NT2/D1 (cell line): ENCODE measurements around the gene SMTNL2.

Source experiments
- SUZ12 ChIP-seq: IDR thresholded peaks from 2 replicates; pipeline ENCODE4 v1.6.1; 2011; ENCODE audit not compliant: insufficient read length, insufficient read depth; ENCODE audit errors: extremely low read depth
- YY1 ChIP-seq: IDR thresholded peaks from 2 replicates; pipeline ENCODE4 v1.6.1; 2011; ENCODE audit not compliant: insufficient read length, insufficient read depth
- ZNF274 ChIP-seq: IDR thresholded peaks from 2 replicates; pipeline ENCODE4 v1.6.1; 2011; ENCODE audit warnings: mild to moderate bottlenecking, low read depth, low read length

DNA sequence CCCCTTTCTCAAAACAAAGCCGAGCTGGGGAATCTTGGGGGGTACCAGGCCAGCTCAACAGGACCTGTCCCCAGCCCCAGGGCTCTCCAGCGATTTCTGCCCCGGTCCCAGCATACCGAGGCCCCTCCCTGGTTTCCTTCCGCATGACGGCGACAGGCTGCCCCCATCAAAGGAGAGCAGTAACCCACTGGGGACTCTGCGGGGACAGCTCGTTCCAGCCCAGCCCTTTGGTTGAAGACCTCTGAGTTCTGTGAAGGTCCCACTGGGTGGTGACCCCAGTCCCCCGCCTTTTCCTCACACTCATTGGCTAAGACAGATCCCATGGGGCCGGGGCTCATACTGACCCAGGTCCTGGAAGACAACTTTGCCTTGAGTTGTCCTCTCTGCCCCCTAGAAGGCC is 4.1 kb downstream of the SMTNL2 start:
- no peak for TF ChIP-seq YY1
- no peak for TF ChIP-seq SUZ12
- TF ChIP-seq ZNF274, result no peak
